ENCODE results near the gene PTPN6. TPM values are rescaled to one million over a fixed set of nuclear protein-coding genes. Genes with fewer than 3 reads are reported as not detected.

The PTPN6 gene
- total and polyA plus RNA-seq, 9 of the 15 experiments (the other 6 are each of a cell fraction or from before 2014, with no cell fraction given): 1.5 to 5.1 (median 3.9) TPM

DNA sequence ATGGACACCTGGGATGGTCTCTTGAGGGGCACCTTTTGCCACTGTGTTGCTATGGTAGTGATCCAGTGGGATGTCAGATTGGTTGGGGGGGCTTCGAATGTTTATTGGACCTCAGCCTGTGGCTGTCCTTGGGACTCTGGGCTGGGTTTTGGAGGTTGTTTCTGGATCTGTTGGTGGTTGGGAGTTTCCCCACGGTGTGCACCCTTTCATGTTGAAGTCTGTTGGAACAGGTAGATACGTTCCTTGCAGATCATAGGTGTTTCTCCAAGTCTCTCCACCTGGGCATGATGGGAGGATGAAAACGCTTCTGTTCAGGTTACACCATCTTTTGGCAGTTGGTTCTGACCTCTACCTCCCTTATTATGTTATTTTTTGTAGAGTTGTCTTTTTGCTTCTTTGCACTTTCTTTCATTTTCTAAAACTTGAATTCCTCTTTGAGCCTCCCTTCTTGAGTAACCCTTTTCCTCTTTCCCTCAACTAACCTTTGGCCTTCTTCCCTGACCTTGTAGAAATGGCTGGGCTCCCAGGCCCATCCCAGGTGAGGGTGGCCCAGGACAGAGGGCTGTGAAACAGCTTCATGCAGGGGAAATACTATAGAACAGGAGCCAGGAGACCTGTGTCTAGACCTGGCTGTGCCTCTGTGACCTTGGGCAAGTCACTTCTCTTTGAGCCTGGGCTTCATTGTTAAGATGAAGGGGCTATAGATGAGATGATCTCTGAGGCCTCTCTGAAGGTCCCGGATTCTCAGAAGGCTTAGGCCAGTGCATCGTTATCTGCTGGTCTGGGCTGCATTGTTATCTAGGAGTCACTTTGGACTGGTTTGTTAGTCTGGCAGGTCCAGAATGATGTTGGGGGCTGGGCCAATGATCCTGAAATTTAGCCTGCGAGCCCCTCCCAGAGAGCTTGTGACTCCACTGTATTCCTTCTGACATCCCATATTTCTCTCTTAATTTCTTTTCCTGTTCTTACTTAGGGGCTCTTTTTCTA is 21.4 kb upstream of the PTPN6 start (continued):
- TF ChIP-seq, protein P1, sequence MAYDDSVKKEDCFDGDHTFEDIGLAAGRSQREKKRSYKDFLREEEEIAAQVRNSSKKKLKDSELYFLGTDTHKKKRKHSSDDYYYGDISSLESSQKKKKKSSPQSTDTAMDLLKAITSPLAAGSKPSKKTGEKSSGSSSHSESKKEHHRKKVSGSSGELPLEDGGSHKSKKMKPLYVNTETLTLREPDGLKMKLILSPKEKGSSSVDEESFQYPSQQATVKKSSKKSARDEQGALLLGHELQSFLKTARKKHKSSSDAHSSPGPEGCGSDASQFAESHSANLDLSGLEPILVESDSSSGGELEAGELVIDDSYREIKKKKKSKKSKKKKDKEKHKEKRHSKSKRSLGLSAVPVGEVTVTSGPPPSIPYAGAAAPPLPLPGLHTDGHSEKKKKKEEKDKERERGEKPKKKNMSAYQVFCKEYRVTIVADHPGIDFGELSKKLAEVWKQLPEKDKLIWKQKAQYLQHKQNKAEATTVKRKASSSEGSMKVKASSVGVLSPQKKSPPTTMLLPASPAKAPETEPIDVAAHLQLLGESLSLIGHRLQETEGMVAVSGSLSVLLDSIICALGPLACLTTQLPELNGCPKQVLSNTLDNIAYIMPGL (CRISPR knock-in tag; IDR thresholded peaks at IDR 0.05): no peak
- TF ChIP-seq USF1 (CRISPR knock-in tag; IDR thresholded peaks at IDR 0.05): no peak
- no peak for TF ChIP-seq ZNF551 (CRISPR knock-in tag; IDR thresholded peaks at IDR 0.05)
- peak; percentile 43; the same call in 1 of the 2 replicates for TF ChIP-seq TEAD4 (IDR thresholded peaks at IDR 0.05; ENCODE audit: low read length)
- TF ChIP-seq TEAD4 (CRISPR knock-in tag; IDR thresholded peaks at IDR 0.05; ENCODE audit: borderline replicate concordance): no peak
- TF ChIP-seq, protein P2, sequence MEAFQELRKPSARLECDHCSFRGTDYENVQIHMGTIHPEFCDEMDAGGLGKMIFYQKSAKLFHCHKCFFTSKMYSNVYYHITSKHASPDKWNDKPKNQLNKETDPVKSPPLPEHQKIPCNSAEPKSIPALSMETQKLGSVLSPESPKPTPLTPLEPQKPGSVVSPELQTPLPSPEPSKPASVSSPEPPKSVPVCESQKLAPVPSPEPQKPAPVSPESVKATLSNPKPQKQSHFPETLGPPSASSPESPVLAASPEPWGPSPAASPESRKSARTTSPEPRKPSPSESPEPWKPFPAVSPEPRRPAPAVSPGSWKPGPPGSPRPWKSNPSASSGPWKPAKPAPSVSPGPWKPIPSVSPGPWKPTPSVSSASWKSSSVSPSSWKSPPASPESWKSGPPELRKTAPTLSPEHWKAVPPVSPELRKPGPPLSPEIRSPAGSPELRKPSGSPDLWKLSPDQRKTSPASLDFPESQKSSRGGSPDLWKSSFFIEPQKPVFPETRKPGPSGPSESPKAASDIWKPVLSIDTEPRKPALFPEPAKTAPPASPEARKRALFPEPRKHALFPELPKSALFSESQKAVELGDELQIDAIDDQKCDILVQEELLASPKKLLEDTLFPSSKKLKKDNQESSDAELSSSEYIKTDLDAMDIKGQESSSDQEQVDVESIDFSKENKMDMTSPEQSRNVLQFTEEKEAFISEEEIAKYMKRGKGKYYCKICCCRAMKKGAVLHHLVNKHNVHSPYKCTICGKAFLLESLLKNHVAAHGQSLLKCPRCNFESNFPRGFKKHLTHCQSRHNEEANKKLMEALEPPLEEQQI (IDR thresholded peaks at IDR 0.05): no peak
- TF ChIP-seq ATF6 (CRISPR knock-in tag; IDR thresholded peaks at IDR 0.05): no peak
- no peak for TF ChIP-seq ZNF780A (CRISPR knock-in tag; IDR thresholded peaks at IDR 0.05)
- TF ChIP-seq STAT5A (IDR thresholded peaks at IDR 0.05; ENCODE audit: borderline replicate concordance, low read length): peak; percentile 59
- TF ChIP-seq, protein P3, sequence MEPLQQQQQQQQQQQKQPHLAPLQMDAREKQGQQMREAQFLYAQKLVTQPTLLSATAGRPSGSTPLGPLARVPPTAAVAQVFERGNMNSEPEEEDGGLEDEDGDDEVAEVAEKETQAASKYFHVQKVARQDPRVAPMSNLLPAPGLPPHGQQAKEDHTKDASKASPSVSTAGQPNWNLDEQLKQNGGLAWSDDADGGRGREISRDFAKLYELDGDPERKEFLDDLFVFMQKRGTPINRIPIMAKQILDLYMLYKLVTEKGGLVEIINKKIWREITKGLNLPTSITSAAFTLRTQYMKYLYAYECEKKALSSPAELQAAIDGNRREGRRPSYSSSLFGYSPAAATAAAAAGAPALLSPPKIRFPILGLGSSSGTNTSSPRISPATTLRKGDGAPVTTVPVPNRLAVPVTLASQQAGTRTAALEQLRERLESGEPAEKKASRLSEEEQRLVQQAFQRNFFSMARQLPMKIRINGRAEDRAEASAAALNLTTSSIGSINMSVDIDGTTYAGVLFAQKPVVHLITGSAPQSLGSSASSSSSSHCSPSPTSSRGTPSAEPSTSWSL (CRISPR knock-in tag; IDR thresholded peaks at IDR 0.05; ENCODE audit: borderline replicate concordance): no peak
- no peak for TF ChIP-seq RBM14 (IDR thresholded peaks at IDR 0.05; ENCODE audit: borderline replicate concordance, insufficient read depth, low read depth, low read length)
- no peak for TF ChIP-seq ZNF140 (CRISPR knock-in tag; IDR thresholded peaks at IDR 0.05)
- TF ChIP-seq STAT6 (CRISPR knock-in tag; IDR thresholded peaks at IDR 0.05): no peak
- no peak for TF ChIP-seq GABPA (tag; conservative IDR thresholded peaks at IDR 0.05; ENCODE audit: low read depth)

All from K562 (cell line).